Vagina (tissue), 2 donors: ENCODE results near the gene PRELID3B. TPM values are rescaled to one million over a fixed set of nuclear protein-coding genes. Genes with fewer than 3 reads are reported as not detected.

ENCODE experiments used
- DNase-seq, 2 donors: peaks; one replicate each; pipeline ENCODE4 v3.0.0-alpha.2; 2017; ENCODE audit errors: extremely low spot score in 2 of 2
- H3K27ac ChIP-seq: fragments of 200-600 bp; sonication (generic); one replicate; pipeline ENCODE4 v1.5.1; 2019
- H3K27me3 ChIP-seq: fragments of 200-600 bp; sonication (generic); one replicate; pipeline ENCODE4 v1.5.1; 2019
- H3K36me3 ChIP-seq, 2 donors: fragments of 200-600 bp; sonication (generic); one replicate each; pipeline ENCODE4 v1.5.1; 2017 to 2019
- H3K4me1 ChIP-seq: fragments of 200-600 bp; sonication (generic); one replicate; pipeline ENCODE4 v1.5.1; 2019
- H3K4me3 ChIP-seq, 2 donors: fragments of 200-600 bp; sonication (generic); 1 replicate in 1 of 2; 2 replicates in 1 of 2; pipeline ENCODE4 v1.5.1; 2016 to 2019
- H3K9me3 ChIP-seq: fragments of 200-600 bp; sonication (generic); one replicate; pipeline ENCODE4 v1.5.1; 2019
- POLR2A ChIP-seq, 2 donors: fragments of 450-650 bp; IDR thresholded peaks; one replicate each; pipeline ENCODE4 v1.6.1; 2017; ENCODE audit warnings: antibody characterized with exemption in 2 of 2, mild to moderate bottlenecking in 2 of 2, moderate library complexity in 2 of 2
- POLR2AphosphoS5 ChIP-seq, 2 donors: sonication (generic); formaldehyde crosslinking; IDR thresholded peaks; one replicate each; pipeline ENCODE4 v1.9.0; 2017; ENCODE audit warnings: antibody characterized with exemption in 2 of 2, mild to moderate bottlenecking in 2 of 2, low read depth in 1 of 2; ENCODE audit not compliant: insufficient read depth in 1 of 2
- intact Hi-C: fragments of 100-400 bp; cut with DNase I; formaldehyde crosslinking; loops from one replicate; pipeline ENCODE4 v1.15.1; 2023
- total RNA-seq: library from RNA; depleted of rRNA; stranded (reverse); fragments of >200 nt; gene quantifications from one replicate; pipeline ENCODE4 v1.2.3, GENCODE V29; 2016
- TF ChIP-seq, protein P1 (sequence below), 3 experiments: fragments of 450-650 bp in 2 of 3; fragments of 200-600 bp in 1 of 3; sonication (generic) in 1 of 3; IDR thresholded peaks; one replicate each; pipeline ENCODE4 v1.5.1; 2017 to 2019; ENCODE audit warnings: antibody characterized with exemption in 3 of 3, mild to moderate bottlenecking in 2 of 3, moderate library complexity in 2 of 3

The PRELID3B gene
- total RNA-seq, 1 donor from 2014 or later = 73.4 TPM

DNA sequence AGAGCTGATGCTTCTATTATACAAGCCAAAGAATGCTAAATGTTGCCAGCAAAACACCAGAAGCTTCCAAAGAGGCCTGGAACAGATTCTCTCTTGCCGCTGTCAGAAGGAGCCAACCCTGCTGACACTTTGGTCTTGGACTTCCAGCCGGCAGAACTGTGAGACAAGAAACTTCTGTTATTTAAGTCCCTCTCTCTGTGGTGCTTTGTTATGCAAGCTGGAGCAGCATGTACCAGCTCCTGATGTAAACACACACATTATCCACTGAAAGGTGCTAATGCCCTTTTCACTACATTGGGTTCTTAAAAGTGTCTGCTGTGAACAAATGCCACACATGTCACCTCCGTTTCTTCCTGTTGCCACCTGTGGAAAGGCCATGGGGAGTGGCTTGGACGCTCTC is 25.9 kb upstream of the PRELID3B start:
- DNase-seq = no peak
- H3K27me3 ChIP-seq = no peaks in the 10 kb centered on the region

GRCh38 chr20:59064214-59064722 is 21.7 kb upstream of the PRELID3B start:
- Histone ChIP-seq H3K4me3 (no peak overlapping the region), H3K4me1 (peaks cover 9% of the 10 kb centered on the region), H3K27ac (no peak overlapping the region), H3K36me3 (no peaks in the 10 kb centered on the region), H3K27me3 (no peaks in the 10 kb centered on the region), H3K9me3 (no peaks in the 10 kb centered on the region)
- intact Hi-C loops = no loop called here
- DNase-seq = no peak
- TF ChIP-seq POLR2A (IDR thresholded peaks at IDR 0.05) (no peak), POLR2AphosphoS5 (IDR thresholded peaks at IDR 0.05; ENCODE audit: insufficient read depth in 1 of 2, low read depth in 1 of 2) (no peak)
- TF ChIP-seq, protein P1, sequence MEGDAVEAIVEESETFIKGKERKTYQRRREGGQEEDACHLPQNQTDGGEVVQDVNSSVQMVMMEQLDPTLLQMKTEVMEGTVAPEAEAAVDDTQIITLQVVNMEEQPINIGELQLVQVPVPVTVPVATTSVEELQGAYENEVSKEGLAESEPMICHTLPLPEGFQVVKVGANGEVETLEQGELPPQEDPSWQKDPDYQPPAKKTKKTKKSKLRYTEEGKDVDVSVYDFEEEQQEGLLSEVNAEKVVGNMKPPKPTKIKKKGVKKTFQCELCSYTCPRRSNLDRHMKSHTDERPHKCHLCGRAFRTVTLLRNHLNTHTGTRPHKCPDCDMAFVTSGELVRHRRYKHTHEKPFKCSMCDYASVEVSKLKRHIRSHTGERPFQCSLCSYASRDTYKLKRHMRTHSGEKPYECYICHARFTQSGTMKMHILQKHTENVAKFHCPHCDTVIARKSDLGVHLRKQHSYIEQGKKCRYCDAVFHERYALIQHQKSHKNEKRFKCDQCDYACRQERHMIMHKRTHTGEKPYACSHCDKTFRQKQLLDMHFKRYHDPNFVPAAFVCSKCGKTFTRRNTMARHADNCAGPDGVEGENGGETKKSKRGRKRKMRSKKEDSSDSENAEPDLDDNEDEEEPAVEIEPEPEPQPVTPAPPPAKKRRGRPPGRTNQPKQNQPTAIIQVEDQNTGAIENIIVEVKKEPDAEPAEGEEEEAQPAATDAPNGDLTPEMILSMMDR (IDR thresholded peaks at IDR 0.05) = no peak

More for the DNA sequence above, 25.9 kb upstream of the PRELID3B start:
- intact Hi-C loops = no loop called here
- H3K4me3 ChIP-seq = no peak overlapping the region
- H3K36me3 ChIP-seq = no peaks in the 10 kb centered on the region
- TF ChIP-seq, protein P1 (IDR thresholded peaks at IDR 0.05) = no peak
- no peak overlapping the region for H3K27ac ChIP-seq
- H3K9me3 ChIP-seq = no peaks in the 10 kb centered on the region
- peaks cover 7% of the 10 kb centered on the region for H3K4me1 ChIP-seq

DNA sequence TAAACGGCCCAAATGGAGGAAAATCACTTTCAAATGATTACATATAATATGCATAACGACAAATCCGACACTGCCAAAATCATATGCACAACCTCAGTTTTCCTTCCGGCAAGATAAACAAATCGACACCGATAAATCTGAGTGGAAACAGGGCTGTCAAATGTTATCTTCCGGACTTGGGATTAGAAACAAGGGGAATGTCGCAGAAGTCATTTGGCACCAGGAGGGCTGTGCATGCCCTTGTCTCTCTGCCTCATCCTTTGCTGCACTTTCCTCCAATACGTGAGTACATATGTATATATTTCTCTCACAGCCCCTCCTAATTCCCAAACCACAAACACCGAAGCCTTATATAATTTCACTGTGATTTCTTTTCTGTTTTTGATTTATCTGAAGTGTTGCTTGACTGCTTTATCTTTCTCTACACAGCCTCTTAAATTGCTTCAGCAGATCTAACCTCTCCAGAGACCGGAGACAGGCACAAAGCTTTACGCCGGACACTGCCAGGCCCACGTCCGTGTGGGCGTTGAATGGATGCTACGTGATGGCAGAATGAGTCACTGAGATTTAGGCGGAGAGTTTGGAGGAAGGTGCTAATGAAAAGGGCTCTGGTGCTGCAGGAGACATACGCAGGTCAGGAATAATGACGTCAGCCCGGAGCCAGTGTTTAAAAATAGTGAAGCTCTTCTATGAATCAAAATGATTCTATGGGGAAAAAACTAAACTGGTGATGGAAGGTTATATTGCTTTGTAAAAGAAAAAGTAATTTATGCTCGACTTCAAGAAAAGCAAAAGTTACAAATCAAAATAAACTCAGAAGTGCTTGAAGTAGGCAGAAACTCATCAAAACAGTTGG is 21.0 kb upstream of the PRELID3B start:
- intact Hi-C loops = no loop called here
- H3K9me3 ChIP-seq = no peaks in the 10 kb centered on the region
- H3K4me1 ChIP-seq = peaks cover 9% of the 10 kb centered on the region
- no peaks in the 10 kb centered on the region for H3K36me3 ChIP-seq
- no peak overlapping the region for H3K4me3 ChIP-seq
- no peak overlapping the region for H3K27ac ChIP-seq
- TF ChIP-seq POLR2A (IDR thresholded peaks at IDR 0.05) (no peak), POLR2AphosphoS5 (IDR thresholded peaks at IDR 0.05; ENCODE audit: insufficient read depth in 1 of 2, low read depth in 1 of 2) (peak in 1 of 2 donors; percentile 60)
- no peak for DNase-seq
- H3K27me3 ChIP-seq = no peaks in the 10 kb centered on the region

- DNase-seq = no peak
Measured at GRCh38 chr20:59062081-59062480, 19.5 kb upstream of the PRELID3B start.

DNA sequence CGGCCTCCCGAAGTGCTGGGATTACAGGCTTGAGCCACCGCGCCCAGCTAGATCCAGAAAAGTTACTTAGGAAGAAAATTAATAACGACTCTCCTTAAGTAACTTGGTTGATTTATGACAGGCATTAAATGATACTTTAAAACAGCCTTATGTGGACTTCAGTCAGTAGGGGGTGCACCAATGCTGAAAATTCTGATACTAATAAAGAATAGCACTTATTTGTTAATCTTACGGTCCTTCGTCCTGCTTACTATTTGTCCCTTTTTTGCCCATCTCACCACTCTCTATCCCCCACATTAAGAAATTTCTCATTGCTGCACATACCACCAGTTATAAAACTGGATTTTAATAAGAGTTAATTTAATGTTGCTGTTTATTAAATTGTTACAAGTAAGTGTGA is 12.7 kb upstream of the PRELID3B start:
- Histone ChIP-seq H3K27me3 (no peaks in the 10 kb centered on the region), H3K9me3 (no peaks in the 10 kb centered on the region), H3K36me3 (no peaks in the 10 kb centered on the region), H3K4me3 (no peak overlapping the region), H3K4me1 (no peaks in the 10 kb centered on the region), H3K27ac (no peak overlapping the region)
- DNase-seq = no peak
- TF ChIP-seq POLR2AphosphoS5 (IDR thresholded peaks at IDR 0.05; ENCODE audit: insufficient read depth in 1 of 2, low read depth in 1 of 2) (no peak), POLR2A (IDR thresholded peaks at IDR 0.05) (no peak)
- TF ChIP-seq, protein P1 (IDR thresholded peaks at IDR 0.05) = no peak
- intact Hi-C loops = no loop called here

More at GRCh38 chr20:59062081-59062480, 19.5 kb upstream of the PRELID3B start:
- Histone ChIP-seq H3K27ac (no peak overlapping the region), H3K27me3 (no peaks in the 10 kb centered on the region), H3K4me3 (no peak overlapping the region), H3K4me1 (peaks cover 9% of the 10 kb centered on the region), H3K36me3 (no peaks in the 10 kb centered on the region), H3K9me3 (no peaks in the 10 kb centered on the region)
- intact Hi-C loops = no loop called here
- TF ChIP-seq, protein P1 (IDR thresholded peaks at IDR 0.05) = no peak
- TF ChIP-seq POLR2A (IDR thresholded peaks at IDR 0.05) (no peak), POLR2AphosphoS5 (IDR thresholded peaks at IDR 0.05; ENCODE audit: insufficient read depth in 1 of 2, low read depth in 1 of 2) (no peak)
